Tibial nerve (tissue), 4 donors: ENCODE results near the gene NRXN2. TPM values are rescaled to one million over a fixed set of nuclear protein-coding genes. Genes with fewer than 3 reads are reported as not detected.

Experiments used
- DNase-seq, 2 donors: peaks; one replicate each; pipeline ENCODE4 v3.0.0-alpha.2; 2019; ENCODE audit warnings: low spot score in 2 of 2
- H3K27ac ChIP-seq, 4 donors: fragments of 200-600 bp; sonication (generic) in 3 of 4; one replicate each; pipeline ENCODE4 v1.5.1; 2017 to 2019; ENCODE audit warnings: mild to moderate bottlenecking in 1 of 4
- H3K27me3 ChIP-seq, 2 donors: fragments of 200-600 bp; sonication (generic) in 1 of 2; one replicate each; pipeline versions ENCODE4 v1.5.1 to v1.6.0; 2017 to 2019
- H3K36me3 ChIP-seq, 3 donors: fragments of 200-600 bp; sonication (generic); one replicate each; pipeline ENCODE4 v1.5.1; 2018 to 2019
- H3K4me1 ChIP-seq, 4 donors: fragments of 200-600 bp; sonication (generic) in 3 of 4; one replicate each; pipeline ENCODE4 v1.5.1; 2017 to 2019
- H3K4me3 ChIP-seq, 4 donors: fragments of 200-600 bp; sonication (generic) in 3 of 4; one replicate each; pipeline ENCODE4 v1.5.1; 2017 to 2019; ENCODE audit warnings: mild to moderate bottlenecking in 1 of 4, moderate library complexity in 1 of 4
- H3K9me3 ChIP-seq, 4 donors: fragments of 200-600 bp; sonication (generic) in 3 of 4; one replicate each; pipeline ENCODE4 v1.5.1; 2017 to 2019
- CTCF ChIP-seq, 5 experiments: fragments of 200-600 bp in 3 of 5; fragments of 450-650 bp in 2 of 5; sonication (generic) in 3 of 5; IDR thresholded peaks; one replicate each; pipeline ENCODE4 v1.5.1; 2016 to 2019; ENCODE audit warnings: antibody characterized with exemption in 5 of 5, mild to moderate bottlenecking in 3 of 5, moderate library complexity in 2 of 5
- EP300 ChIP-seq, 2 donors: sonication (generic); formaldehyde crosslinking; IDR thresholded peaks; one replicate each; pipeline ENCODE4 v1.6.1; 2017; ENCODE audit warnings: antibody characterized with exemption in 2 of 2, mild to moderate bottlenecking in 1 of 2
- POLR2A ChIP-seq, 2 donors: fragments of 450-650 bp; IDR thresholded peaks; one replicate each; pipeline ENCODE4 v1.6.1; 2017; ENCODE audit warnings: antibody characterized with exemption in 2 of 2, mild to moderate bottlenecking in 2 of 2, moderate library complexity in 2 of 2
- whole genome bisulfite sequencing, 2 donors: methylation state at CpG; one replicate each; pipeline ENCODE4 v1.1.5; 2018; 5-methylcytosine and 5-hydroxymethylcytosine counted together
- total RNA-seq, 4 donors: library from RNA; depleted of rRNA; stranded (reverse); fragments of >200 nt; gene quantifications; one replicate each; pipeline ENCODE4 v1.1.0, GENCODE V29; 2016

The NRXN2 gene
- total RNA-seq, 4 donors from 2014 or later: 1.7 to 25.5 (median 8.7) TPM

- no peaks in the 10 kb centered on the region for H3K9me3 ChIP-seq
- no peaks in the 10 kb centered on the region for H3K27me3 ChIP-seq
- H3K36me3 ChIP-seq: peaks cover 0 to 11% (median 0%) of the 10 kb centered on the region in 3 donors
- H3K4me3 ChIP-seq: no peak overlapping the region
- no peak overlapping the region for H3K27ac ChIP-seq
- DNase-seq: no peak
- H3K4me1 ChIP-seq: peaks cover 0 to 14% (median 7%) of the 10 kb centered on the region in 4 donors
- 90 to 92% methylated on average over 19 to 20 of the region's 21 CpGs for WGBS, 2 donors
- TF ChIP-seq CTCF (IDR thresholded peaks at IDR 0.05): no peak
- TF ChIP-seq EP300 (IDR thresholded peaks at IDR 0.05): no peak
- TF ChIP-seq POLR2A (IDR thresholded peaks at IDR 0.05): no peak
Measured at GRCh38 chr11:64754919-64755662, 32.1 kb upstream of the NRXN2 start.

- peaks cover 0 to 12% (median 0%) of the 10 kb centered on the region in 3 donors for H3K36me3 ChIP-seq
- 84 to 86% methylated on average over 25 to 26 of the region's 26 CpGs for WGBS, 2 donors
- H3K4me3 ChIP-seq: no peak overlapping the region
- TF ChIP-seq CTCF (IDR thresholded peaks at IDR 0.05): no peak
- DNase-seq: no peak
- no peaks in the 10 kb centered on the region for H3K9me3 ChIP-seq
- no peaks in the 10 kb centered on the region for H3K27me3 ChIP-seq
- no peak overlapping the region for H3K27ac ChIP-seq
- H3K4me1 ChIP-seq: peaks cover 0 to 6% (median 2%) of the 10 kb centered on the region in 4 donors
Measured at GRCh38 chr11:64754124-64754918, 31.3 kb upstream of the NRXN2 start.

- H3K4me1 ChIP-seq: no peaks in the 10 kb centered on the region
- H3K27me3 ChIP-seq: no peaks in the 10 kb centered on the region
- no peak for DNase-seq
- 91 to 95% methylated on average over 34 to 43 of the region's 43 CpGs for WGBS, 2 donors
- TF ChIP-seq POLR2A (IDR thresholded peaks at IDR 0.05) (no peak), CTCF (IDR thresholded peaks at IDR 0.05) (no peak), EP300 (IDR thresholded peaks at IDR 0.05) (no peak)
- no peak overlapping the region for H3K4me3 ChIP-seq
- H3K36me3 ChIP-seq: peaks cover 0 to 12% (median 0%) of the 10 kb centered on the region in 3 donors
- no peak overlapping the region for H3K27ac ChIP-seq
- H3K9me3 ChIP-seq: no peaks in the 10 kb centered on the region
Measured at GRCh38 chr11:64753380-64754123, 30.6 kb upstream of the NRXN2 start.

GRCh38 chr11:64753019-64753379, 30.0 kb upstream of the NRXN2 start:
- TF ChIP-seq EP300 (IDR thresholded peaks at IDR 0.05) (no peak), POLR2A (IDR thresholded peaks at IDR 0.05) (no peak), CTCF (IDR thresholded peaks at IDR 0.05) (no peak)
- WGBS, 2 donors: 81 to 87% methylated on average over 6 to 7 of the region's 7 CpGs

More at GRCh38 chr11:64753019-64753379, 30.0 kb upstream of the NRXN2 start:
- Histone ChIP-seq H3K9me3 (no peaks in the 10 kb centered on the region), H3K27me3 (no peaks in the 10 kb centered on the region), H3K4me1 (no peaks in the 10 kb centered on the region), H3K4me3 (no peak overlapping the region), H3K36me3 (peaks cover 0 to 12% (median 0%) of the 10 kb centered on the region in 3 donors), H3K27ac (no peak overlapping the region)
- DNase-seq: no peak
